K562 (cell line): ENCODE results near the gene CCN2. TPM values are rescaled to one million over a fixed set of nuclear protein-coding genes. Genes with fewer than 3 reads are reported as not detected.

Source experiments
- ATAC-seq: fragments of 200-7000 bp; cut with Tn5 transposase; 3 replicates; pipeline ENCODE4 v1.9.1; 2020; ENCODE audit warnings: moderate library complexity
- BruUV-seq: library from RNA; stranded (reverse); fragments of 400-500 nt; replicated peaks from 2 replicates; lab custom pipeline; 2021; lab: Mats Ljungman, UMichigan
- CTCF ChIA-PET: fragments of 300-600 bp; formaldehyde crosslinking; extraction: SDS; loops from one replicate; lab custom pipeline; 2021; ENCODE audit warnings: low intra/inter-chr PET ratio; lab: Yijun Ruan, JAX
- POLR2A ChIA-PET: fragments of 300-600, 350-650 bp; sonication (Branson Sonifier 250); formaldehyde crosslinking; extraction: SDS; loops from one replicate; lab custom pipeline; 2021; ENCODE audit warnings: antibody characterized with exemption, inconsistent platforms; lab: Yijun Ruan, JAX
- DNase-seq, 4 experiments: peaks; one replicate each; pipeline versions ENCODE4 v3.0.0 to v3.0.0-alpha.2; 2011 to 2018; ENCODE audit warnings: low spot score in 3 of 4, mixed read lengths in 3 of 4; ENCODE audit errors: extremely low read depth in 1 of 4
- FAIRE-seq: peaks from 2 replicates; lab custom pipeline; 2011; peaks lifted over from hg19 to GRCh38; lab: Jason Lieb, UNC
- H2AFZ ChIP-seq: 2 replicates; pipeline ENCODE4 v1.6.0; 2011; ENCODE audit warnings: low read depth, low read length, control low read depth, inconsistent platforms
- H3K27ac ChIP-seq: fragments of 200-600 bp; 3 replicates; pipeline ENCODE4 v1.8.0; 2011; ENCODE audit warnings: low read depth, mild to moderate bottlenecking, control low read depth, inconsistent platforms, low read length, moderate library complexity, mixed read lengths; ENCODE audit errors: extremely low read depth
- H3K27me3 ChIP-seq, 2 experiments: fragments of 300-600 bp in 1 of 2; 2 replicates in 1 of 2; 3 replicates in 1 of 2; pipeline versions ENCODE4 v1.6.0 to v1.8.0; 2011; ENCODE audit warnings: inconsistent platforms in 2 of 2, low read length in 2 of 2, mild to moderate bottlenecking in 1 of 2, mixed read lengths in 1 of 2, moderate library complexity in 1 of 2; ENCODE audit not compliant: control insufficient read depth in 2 of 2, insufficient read depth in 2 of 2
- H3K36me3 ChIP-seq: fragments of 300-600 bp; 3 replicates; pipeline ENCODE4 v1.8.0; 2011; ENCODE audit warnings: mild to moderate bottlenecking, low read length, inconsistent platforms; ENCODE audit not compliant: control insufficient read depth, insufficient read depth
- H3K4me1 ChIP-seq, 2 experiments: fragments of 200-600 bp in 1 of 2; replicated peaks in 1 of 2; 2 replicates in 1 of 2; 3 replicates in 1 of 2; pipeline versions ENCODE4 v1.5.1 to v1.8.0; 2011; ENCODE audit warnings: inconsistent platforms in 2 of 2, low read length in 2 of 2, mild to moderate bottlenecking in 1 of 2, mixed read lengths in 1 of 2, moderate library complexity in 1 of 2; ENCODE audit not compliant: control insufficient read depth in 2 of 2, insufficient read depth in 2 of 2
- H3K4me2 ChIP-seq: 2 replicates; pipeline ENCODE4 v1.6.1; 2011; ENCODE audit warnings: low read length, control low read depth, inconsistent platforms, mixed read lengths; ENCODE audit not compliant: insufficient read depth
- H3K4me3 ChIP-seq: fragments of 200-600 bp; sonication (generic), shearing (Covaris generic); 2 replicates; pipeline ENCODE4 v1.5.1; 2016; ENCODE audit warnings: control low read depth, inconsistent platforms
- H3K79me2 ChIP-seq: fragments of 200-600 bp; 3 replicates; pipeline ENCODE4 v1.8.0; 2011; ENCODE audit warnings: low read length, inconsistent platforms; ENCODE audit not compliant: control insufficient read depth, insufficient read depth
- H3K9ac ChIP-seq, 2 experiments: 2 replicates each; pipeline versions ENCODE4 v1.6.0 to v1.6.1; 2011; ENCODE audit warnings: low read depth in 2 of 2, low read length in 2 of 2, control low read depth in 1 of 2, inconsistent platforms in 1 of 2, mild to moderate bottlenecking in 1 of 2, mixed read lengths in 1 of 2; ENCODE audit not compliant: insufficient read depth in 1 of 2
- H3K9me1 ChIP-seq: one replicate; pipeline ENCODE4 v1.6.0; 2011; ENCODE audit warnings: inconsistent platforms, mild to moderate bottlenecking, low read length, moderate library complexity; ENCODE audit not compliant: control insufficient read depth, insufficient read depth
- H3K9me3 ChIP-seq: replicated peaks from 2 replicates; pipeline ENCODE4 v1.5.1; 2011; ENCODE audit warnings: low read depth, low read length, inconsistent platforms; ENCODE audit not compliant: control insufficient read depth, insufficient read depth
- H4K20me1 ChIP-seq: replicated peaks from 2 replicates; pipeline ENCODE4 v1.6.1; 2011; ENCODE audit warnings: low read length, inconsistent platforms, mixed read lengths; ENCODE audit not compliant: control insufficient read depth, insufficient read depth
- MYNN ChIP-seq, 2 experiments: sonication (generic); formaldehyde crosslinking in 1 of 2; IDR thresholded peaks; 2 replicates each; pipeline versions ENCODE4 v1.5.0 to v1.6.1; 2016 to 2020; ENCODE audit warnings: antibody characterized with exemption in 1 of 2, missing genetic modification reagents in 1 of 2
- REST ChIP-seq, 2 experiments: fragments of 450-650 bp; formaldehyde crosslinking in 1 of 2; IDR thresholded peaks; 2 replicates each; pipeline versions ENCODE4 v1.4.0 to v1.6.1; 2014 to 2020; ENCODE audit warnings: mild to moderate bottlenecking in 2 of 2, borderline replicate concordance in 1 of 2, low read depth in 1 of 2
- SMARCA4 ChIP-seq: fragments of 450-650 bp; IDR thresholded peaks from 2 replicates; pipeline ENCODE4 v1.6.1; 2016
- WGBS: fragments of 100-300 bp; shearing (Covaris generic); methylation state at CpG from one replicate; pipeline ENCODE4 v1.1.6; 2016; ENCODE audit warnings: low coverage, mixed read lengths; ENCODE audit not compliant: insufficient coverage; ENCODE audit errors: missing lambda C conversion rate; 5-methylcytosine and 5-hydroxymethylcytosine counted together
- in situ Hi-C: fragments of 300-500 bp; cut with MboI; formaldehyde crosslinking; loops from 4 replicates; pipeline ENCODE4 v1.15.0; 2018; ENCODE audit warnings: inconsistent platforms, mixed read lengths
- intact Hi-C: fragments of 100-400 bp; cut with micrococcal nuclease; formaldehyde crosslinking; loops from 2 replicates; pipeline ENCODE4 v1.14.2; 2022
- polyA plus RNA-seq, 8 experiments: library from polyadenylated mRNA; depleted of rRNA in 4 of 8; stranded (reverse) in 5 of 8; unstranded in 3 of 8; fragments of >200 nt; fragmentation: Nextera tagmentation in 2 of 8; fragmentation: Illumina TruSeq in 1 of 8; extraction: Ambion mirVana in 2 of 8; extraction: Trizol in 1 of 8; gene quantifications; 2 replicates each; pipeline versions ENCODE4 v1.2.1 to v1.2.3, GENCODE V29; 2011 to 2014; ENCODE audit warnings: inconsistent platforms in 1 of 8, missing spikeins in 1 of 8
- total RNA-seq, 7 experiments: library from RNA; depleted of rRNA in 6 of 7; stranded (reverse); fragments of >200 nt in 6 of 7; fragmentation: Illumina TruSeq in 2 of 7; extraction: Trizol in 2 of 7; gene quantifications; 2 replicates each; pipeline versions ENCODE4 v1.2.1 to v1.2.3, GENCODE V29; 2011 to 2021; ENCODE audit warnings: low replicate concordance in 1 of 7
- TF ChIP-seq, protein P1 (sequence below): fragments of 250-450 bp; sonication (Bioruptor Pico); IDR thresholded peaks from 2 replicates; pipeline ENCODE4 v1.8.0; 2022; ENCODE audit warnings: moderate library complexity, mild to moderate bottlenecking, inconsistent platforms
- TF ChIP-seq, protein P2 (sequence below): fragments of 450-650 bp; IDR thresholded peaks from 2 replicates; pipeline ENCODE4 v1.7.1; 2018; ENCODE audit warnings: mild to moderate bottlenecking, low read depth; ENCODE audit not compliant: partially characterized antibody

The CCN2 gene
- total and polyA plus RNA-seq, 9 of the 15 experiments (the other 6 are each of a cell fraction or from before 2014, with no cell fraction given) = 0.40 TPM; not detected in 8

- FAIRE-seq (no peak), ATAC-seq (no peak), DNase-seq (no peak)
- Histone ChIP-seq H3K27me3 (no peaks in the 10 kb centered on the region), H2AFZ (no peak overlapping the region), H3K27ac (no peak overlapping the region), H3K4me2 (no peak overlapping the region), H3K9ac (no peak overlapping the region), H4K20me1 (no peaks in the 10 kb centered on the region), H3K36me3 (no peaks in the 10 kb centered on the region), H3K9me1 (no peaks in the 10 kb centered on the region), H3K4me3 (no peak overlapping the region), H3K9me3 (no peaks in the 10 kb centered on the region), H3K4me1 (no peaks in the 10 kb centered on the region), H3K79me2 (no peaks in the 10 kb centered on the region)
- 0% methylated on average over 9 of the region's 9 CpGs for WGBS
- ChIA-PET POLR2A (no interaction called here), CTCF (no interaction called here)
- no TSS peak for BruUV-seq
- in situ Hi-C loops = no loop called here
- intact Hi-C loops = no loop called here
- TF ChIP-seq MYNN (IDR thresholded peaks at IDR 0.05) (no peak), MYNN (CRISPR knock-in tag; IDR thresholded peaks at IDR 0.05) (no peak), SMARCA4 (no peak), REST (IDR thresholded peaks at IDR 0.05; ENCODE audit: borderline replicate concordance) (no peak), REST (CRISPR knock-in tag; IDR thresholded peaks at IDR 0.05; ENCODE audit: low read depth) (no peak)
- TF ChIP-seq, protein P1, sequence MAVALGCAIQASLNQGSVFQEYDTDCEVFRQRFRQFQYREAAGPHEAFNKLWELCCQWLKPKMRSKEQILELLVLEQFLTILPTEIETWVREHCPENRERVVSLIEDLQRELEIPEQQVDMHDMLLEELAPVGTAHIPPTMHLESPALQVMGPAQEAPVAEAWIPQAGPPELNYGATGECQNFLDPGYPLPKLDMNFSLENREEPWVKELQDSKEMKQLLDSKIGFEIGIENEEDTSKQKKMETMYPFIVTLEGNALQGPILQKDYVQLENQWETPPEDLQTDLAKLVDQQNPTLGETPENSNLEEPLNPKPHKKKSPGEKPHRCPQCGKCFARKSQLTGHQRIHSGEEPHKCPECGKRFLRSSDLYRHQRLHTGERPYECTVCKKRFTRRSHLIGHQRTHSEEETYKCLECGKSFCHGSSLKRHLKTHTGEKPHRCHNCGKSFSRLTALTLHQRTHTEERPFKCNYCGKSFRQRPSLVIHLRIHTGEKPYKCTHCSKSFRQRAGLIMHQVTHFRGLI = no peak
- TF ChIP-seq, protein P2, sequence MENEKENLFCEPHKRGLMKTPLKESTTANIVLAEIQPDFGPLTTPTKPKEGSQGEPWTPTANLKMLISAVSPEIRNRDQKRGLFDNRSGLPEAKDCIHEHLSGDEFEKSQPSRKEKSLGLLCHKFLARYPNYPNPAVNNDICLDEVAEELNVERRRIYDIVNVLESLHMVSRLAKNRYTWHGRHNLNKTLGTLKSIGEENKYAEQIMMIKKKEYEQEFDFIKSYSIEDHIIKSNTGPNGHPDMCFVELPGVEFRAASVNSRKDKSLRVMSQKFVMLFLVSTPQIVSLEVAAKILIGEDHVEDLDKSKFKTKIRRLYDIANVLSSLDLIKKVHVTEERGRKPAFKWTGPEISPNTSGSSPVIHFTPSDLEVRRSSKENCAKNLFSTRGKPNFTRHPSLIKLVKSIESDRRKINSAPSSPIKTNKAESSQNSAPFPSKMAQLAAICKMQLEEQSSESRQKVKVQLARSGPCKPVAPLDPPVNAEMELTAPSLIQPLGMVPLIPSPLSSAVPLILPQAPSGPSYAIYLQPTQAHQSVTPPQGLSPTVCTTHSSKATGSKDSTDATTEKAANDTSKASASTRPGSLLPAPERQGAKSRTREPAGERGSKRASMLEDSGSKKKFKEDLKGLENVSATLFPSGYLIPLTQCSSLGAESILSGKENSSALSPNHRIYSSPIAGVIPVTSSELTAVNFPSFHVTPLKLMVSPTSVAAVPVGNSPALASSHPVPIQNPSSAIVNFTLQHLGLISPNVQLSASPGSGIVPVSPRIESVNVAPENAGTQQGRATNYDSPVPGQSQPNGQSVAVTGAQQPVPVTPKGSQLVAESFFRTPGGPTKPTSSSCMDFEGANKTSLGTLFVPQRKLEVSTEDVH = no peak
These were observed 47.2 kb upstream of the CCN2 start for GRCh38 chr6:131998255-131998982.
